Activated CD8-positive, alpha-beta T cell treated with anti-CD3 and anti-CD28 coated beads for 36 hours (primary cell): ENCODE data around the gene DDX10. TPM values are rescaled to one million over a fixed set of nuclear protein-coding genes. Genes with fewer than 3 reads are reported as not detected.

ENCODE experiments used
- ATAC-seq: fragments of 200-7000 bp; cut with Tn5 transposase; one replicate; pipeline ENCODE4 v1.10.0; 2021; ENCODE audit warnings: mild to moderate bottlenecking, moderate library complexity
- CTCF ChIA-PET: fragments of 350-600 bp; sonication (Branson Sonifier 250); formaldehyde crosslinking; loops from one replicate; lab custom pipeline; 2021; ENCODE audit warnings: antibody characterized with exemption; lab: Charles Lee
- POLR2A ChIA-PET: fragments of 350-600 bp; sonication (Branson Sonifier 250); formaldehyde crosslinking; loops from one replicate; lab custom pipeline; 2021; ENCODE audit warnings: antibody characterized with exemption; lab: Charles Lee
- DNase-seq: peaks from one replicate; pipeline ENCODE4 v3.0.0-alpha.2; 2020
- H3K27ac Mint-ChIP-seq: one replicate; pipeline ENCODE4 v1.8.0; 2021; ENCODE audit warnings: mild to moderate bottlenecking, mixed read lengths
- H3K27me3 Mint-ChIP-seq: one replicate; pipeline ENCODE4 v1.8.0; 2021; ENCODE audit warnings: mixed read lengths
- H3K36me3 Mint-ChIP-seq: one replicate; pipeline ENCODE4 v1.8.0; 2021; ENCODE audit warnings: low read depth, mixed read lengths
- H3K4me1 Mint-ChIP-seq: one replicate; pipeline ENCODE4 v1.8.0; 2021; ENCODE audit warnings: low read depth, mixed read lengths
- H3K4me3 Mint-ChIP-seq: one replicate; pipeline ENCODE4 v1.8.0; 2021; ENCODE audit warnings: mild to moderate bottlenecking, moderate library complexity, mixed read lengths
- H3K9me3 Mint-ChIP-seq: one replicate; pipeline ENCODE4 v1.8.0; 2021; ENCODE audit warnings: mixed read lengths
- intact Hi-C: fragments of 100-400 bp; cut with micrococcal nuclease; formaldehyde crosslinking; loops from one replicate; pipeline ENCODE4 v1.10.0; 2022
- total RNA-seq, 2 experiments: library from RNA; stranded (reverse); gene quantifications; one replicate each; pipeline ENCODE4 v1.2.3, GENCODE V29; 2021
- TF ChIP-seq, protein P1 (sequence below): fragments of 200-600 bp; IDR thresholded peaks from one replicate; pipeline ENCODE4 v1.8.0; 2022; ENCODE audit warnings: antibody characterized with exemption, mild to moderate bottlenecking

The DDX10 gene
- total RNA-seq, 2 experiments from 2014 or later: 45.4 to 46.3 TPM

DNA sequence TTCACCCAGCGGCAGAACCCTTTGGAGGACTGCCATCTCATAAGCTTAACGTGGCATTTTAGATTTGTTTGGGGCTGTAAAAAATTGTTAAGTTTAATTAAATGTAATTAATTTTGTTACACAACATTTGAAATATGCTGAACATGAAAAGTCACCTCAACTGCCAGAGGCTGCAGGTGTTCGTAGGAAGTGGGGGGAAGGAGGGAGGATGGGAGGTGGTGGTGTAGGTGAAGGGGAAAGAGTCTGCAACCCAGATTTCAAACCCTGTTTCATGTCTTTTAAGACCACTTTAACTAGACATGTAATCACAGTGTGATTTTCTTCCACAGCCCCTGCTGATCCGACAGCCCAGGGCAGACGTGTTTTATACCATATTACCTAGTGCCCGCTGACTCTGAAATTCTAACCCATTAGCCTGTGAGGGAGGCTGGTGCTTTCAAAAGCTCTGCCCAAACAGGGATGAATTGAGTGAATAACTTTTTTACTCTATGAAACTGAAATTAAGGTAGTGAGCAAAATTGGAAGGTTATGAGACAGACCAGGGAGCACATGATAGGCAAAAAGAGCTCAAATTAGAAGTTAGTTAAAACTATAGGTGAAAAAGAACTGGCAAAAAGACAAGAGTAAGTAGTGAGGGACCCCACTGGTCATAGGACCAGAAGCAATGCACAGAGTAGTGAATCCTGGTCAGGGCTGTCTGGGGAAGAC, 279.8 kb downstream of the DDX10 start:
- no peaks in the 10 kb centered on the region for H3K27me3 Mint-ChIP-seq
- DNase-seq (no peak), ATAC-seq (no peak)
- H3K4me3 Mint-ChIP-seq: no peak overlapping the region
- ChIA-PET CTCF (interaction anchor here (1.0 kb wide), 1 partner anchor 13 kb away, joined by 3 read pairs; no protein-coding TSS in a partner anchor), POLR2A (no interaction called here)
- peaks cover 4% of the 10 kb centered on the region for H3K4me1 Mint-ChIP-seq
- intact Hi-C loops: no loop called here
- peaks cover 3% of the 10 kb centered on the region for H3K9me3 Mint-ChIP-seq
- peaks cover 55% of the 10 kb centered on the region for H3K36me3 Mint-ChIP-seq
- TF ChIP-seq, protein P1, sequence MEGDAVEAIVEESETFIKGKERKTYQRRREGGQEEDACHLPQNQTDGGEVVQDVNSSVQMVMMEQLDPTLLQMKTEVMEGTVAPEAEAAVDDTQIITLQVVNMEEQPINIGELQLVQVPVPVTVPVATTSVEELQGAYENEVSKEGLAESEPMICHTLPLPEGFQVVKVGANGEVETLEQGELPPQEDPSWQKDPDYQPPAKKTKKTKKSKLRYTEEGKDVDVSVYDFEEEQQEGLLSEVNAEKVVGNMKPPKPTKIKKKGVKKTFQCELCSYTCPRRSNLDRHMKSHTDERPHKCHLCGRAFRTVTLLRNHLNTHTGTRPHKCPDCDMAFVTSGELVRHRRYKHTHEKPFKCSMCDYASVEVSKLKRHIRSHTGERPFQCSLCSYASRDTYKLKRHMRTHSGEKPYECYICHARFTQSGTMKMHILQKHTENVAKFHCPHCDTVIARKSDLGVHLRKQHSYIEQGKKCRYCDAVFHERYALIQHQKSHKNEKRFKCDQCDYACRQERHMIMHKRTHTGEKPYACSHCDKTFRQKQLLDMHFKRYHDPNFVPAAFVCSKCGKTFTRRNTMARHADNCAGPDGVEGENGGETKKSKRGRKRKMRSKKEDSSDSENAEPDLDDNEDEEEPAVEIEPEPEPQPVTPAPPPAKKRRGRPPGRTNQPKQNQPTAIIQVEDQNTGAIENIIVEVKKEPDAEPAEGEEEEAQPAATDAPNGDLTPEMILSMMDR: no peak
- no peak overlapping the region for H3K27ac Mint-ChIP-seq

DNA sequence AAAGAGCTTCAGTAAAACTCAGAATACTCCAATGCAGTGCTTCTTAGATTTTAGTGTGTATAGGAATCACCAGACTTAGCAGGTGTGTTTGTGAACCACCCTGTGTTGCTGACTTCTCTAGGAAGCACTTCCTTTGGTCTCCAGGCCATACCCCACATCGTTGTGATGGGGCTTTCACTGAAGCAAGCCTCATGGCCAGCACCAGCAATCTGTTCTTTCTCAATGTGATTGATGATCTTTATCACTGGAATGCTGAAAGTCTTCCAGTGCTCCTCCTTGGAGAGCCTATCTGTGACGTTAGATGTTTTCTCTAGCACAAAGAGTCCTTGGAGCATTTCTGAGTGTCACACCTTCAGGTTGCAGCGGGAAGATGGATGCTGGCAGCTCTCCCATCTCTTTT, 280.5 kb downstream of the DDX10 start:
- DNase-seq (no peak), ATAC-seq (no peak)
- no peaks in the 10 kb centered on the region for H3K27me3 Mint-ChIP-seq
- H3K4me3 Mint-ChIP-seq: no peak overlapping the region
- intact Hi-C loops: no loop called here
- no peak overlapping the region for H3K27ac Mint-ChIP-seq
- peaks cover 4% of the 10 kb centered on the region for H3K4me1 Mint-ChIP-seq
- H3K36me3 Mint-ChIP-seq: peaks cover 55% of the 10 kb centered on the region
- ChIA-PET POLR2A (no interaction called here), CTCF (interaction anchor here (1.0 kb wide), 1 partner anchor 13 kb away, joined by 3 read pairs; no protein-coding TSS in a partner anchor)
- peaks cover 3% of the 10 kb centered on the region for H3K9me3 Mint-ChIP-seq
- TF ChIP-seq, protein P1: no peak

DNA sequence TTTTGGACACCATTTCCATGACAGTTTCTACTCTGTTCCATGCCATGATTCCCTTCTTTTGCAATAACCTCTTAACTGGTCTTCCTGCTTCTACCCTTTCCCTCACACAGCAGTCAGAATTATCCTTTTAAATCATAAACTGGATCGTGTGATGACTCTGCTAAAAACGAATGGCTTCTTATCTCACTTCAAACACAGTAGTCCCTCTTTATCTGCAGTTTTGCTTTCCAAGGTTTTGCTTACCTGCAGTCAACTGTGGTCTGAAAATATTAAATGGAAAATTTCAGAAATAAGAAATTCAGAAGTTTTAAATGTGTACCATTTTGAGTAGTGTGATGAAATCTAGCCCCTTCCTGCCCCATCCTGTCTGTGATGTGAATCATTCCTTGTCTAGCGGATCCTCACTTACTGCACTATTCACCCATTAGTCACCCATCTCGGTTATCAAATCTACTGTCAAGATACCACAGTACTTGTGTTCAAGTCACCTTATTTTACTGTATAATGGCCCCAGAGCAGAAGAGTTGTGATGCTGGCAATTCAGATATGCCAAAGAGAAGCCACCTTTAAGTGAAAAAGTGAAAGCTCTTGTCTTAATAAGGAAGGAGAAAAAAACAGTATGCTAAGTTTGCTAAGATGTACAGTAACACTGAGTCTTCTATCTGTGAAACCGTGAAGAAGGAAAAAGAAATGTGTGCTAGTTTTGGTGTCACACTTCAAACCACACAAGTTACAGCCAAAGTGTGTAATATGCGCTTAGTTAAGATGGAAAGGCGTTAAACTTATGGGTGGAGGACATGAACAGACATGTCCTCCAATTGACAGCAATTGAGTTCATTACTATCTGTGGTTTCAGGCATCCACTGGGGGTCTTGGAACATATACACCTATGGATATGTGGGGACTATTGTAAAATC, 283.0 kb downstream of the DDX10 start:
- ATAC-seq: peak; percentile 42
- TF ChIP-seq, protein P1: no peak
- ChIA-PET POLR2A (no interaction called here), CTCF (no interaction called here)
- Mint-ChIP-seq H3K36me3 (peaks cover 41% of the 10 kb centered on the region), H3K27me3 (no peaks in the 10 kb centered on the region), H3K4me3 (no peak overlapping the region), H3K27ac (no peak overlapping the region), H3K4me1 (peaks cover 4% of the 10 kb centered on the region), H3K9me3 (peaks cover 5% of the 10 kb centered on the region)
- intact Hi-C loops: no loop called here
- no peak for DNase-seq

DNA sequence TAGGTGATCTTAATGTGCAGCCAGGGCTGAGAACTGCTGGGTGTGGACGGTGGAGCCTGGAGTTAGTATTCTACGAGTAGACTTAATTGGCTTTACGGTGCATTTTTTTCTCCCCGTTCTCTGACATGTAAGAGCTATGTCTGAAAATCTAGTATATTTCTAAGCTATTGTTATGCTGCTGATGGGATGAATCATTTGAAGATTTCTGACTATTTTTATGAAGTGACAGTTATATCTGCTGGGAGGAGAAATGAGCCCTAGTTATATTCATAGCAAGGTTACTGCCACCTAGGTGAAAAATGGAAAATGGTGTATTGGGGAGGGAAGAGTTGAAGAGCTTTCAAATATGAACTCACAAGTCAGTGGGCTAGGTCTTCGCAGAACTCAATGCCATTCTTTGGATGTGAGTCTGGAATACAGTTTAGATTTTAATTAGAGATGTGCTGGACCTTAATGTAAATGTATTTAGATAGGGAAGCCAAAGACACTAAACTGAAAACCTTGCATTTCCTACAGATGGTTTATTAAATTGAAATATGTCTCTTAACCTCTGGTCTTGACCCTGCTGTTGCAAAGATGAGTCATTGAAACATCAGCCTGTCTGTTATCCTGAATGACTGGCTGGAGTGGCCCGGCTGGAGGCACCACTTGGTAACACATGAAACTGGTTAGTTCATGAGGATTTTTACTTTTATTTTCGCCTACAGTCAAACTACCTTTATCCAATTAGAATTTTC, 293.7 kb downstream of the DDX10 start:
- peaks cover 2% of the 10 kb centered on the region for H3K9me3 Mint-ChIP-seq
- no peak overlapping the region for H3K27ac Mint-ChIP-seq
- peaks cover 1% of the 10 kb centered on the region for H3K36me3 Mint-ChIP-seq
- ATAC-seq (peak; percentile 39), DNase-seq (peak; percentile 26)
- TF ChIP-seq, protein P1: no peak
- CTCF ChIA-PET: interaction anchor here (1.0 kb wide), 1 partner anchor 13 kb away, joined by 3 read pairs; no protein-coding TSS in a partner anchor
- POLR2A ChIA-PET: no interaction called here
- H3K4me3 Mint-ChIP-seq: no peak overlapping the region
- no peaks in the 10 kb centered on the region for H3K27me3 Mint-ChIP-seq
- H3K4me1 Mint-ChIP-seq: peaks cover 13% of the 10 kb centered on the region
- intact Hi-C loops: no loop called here
